ENCODE data around the gene METTL9.

Gene METTL9

DNA sequence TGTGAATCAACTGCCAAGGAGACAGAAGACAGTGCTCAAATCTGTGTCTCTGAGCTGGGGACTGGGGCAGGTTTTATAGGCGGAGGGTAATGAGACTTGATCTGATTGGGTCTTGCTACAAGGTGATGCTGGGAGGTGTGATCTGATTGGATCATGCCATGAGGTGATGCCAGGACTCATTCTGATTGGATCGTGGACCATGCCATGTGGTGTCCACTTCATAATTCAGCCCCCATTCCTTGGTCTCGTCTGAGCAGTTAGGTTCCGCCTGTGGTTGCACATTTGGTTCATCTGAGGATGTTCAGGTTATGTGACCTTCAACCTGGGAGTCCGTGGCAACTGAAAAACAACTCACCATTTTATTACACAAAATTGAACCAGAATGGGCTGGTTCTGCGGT lies 105.4 kb downstream of the METTL9 start:
- Histone ChIP-seq H3K27me3 (ENCODE audit: low read depth, low read length) (peaks cover 20% of the 10 kb centered on the region), H3K4me2 (ENCODE audit: low read length) (no peak overlapping the region), H3K9ac (ENCODE audit: low read length) (no peak overlapping the region), H3K36me3 (replicated peaks; ENCODE audit: low read depth, low read length) (no peaks in the 10 kb centered on the region), H2AFZ (ENCODE audit: low read depth, low read length) (no peak overlapping the region), H3K4me1 (ENCODE audit: low read length) (peaks cover 25% of the 10 kb centered on the region), H4K20me1 (ENCODE audit: insufficient read depth, low read length) (no peaks in the 10 kb centered on the region), H3K79me2 (ENCODE audit: low read length) (no peaks in the 10 kb centered on the region), H3K4me3 (ENCODE audit: low read length) (no peak overlapping the region), H3K9me3 (ENCODE audit: insufficient read depth, low read length) (no peaks in the 10 kb centered on the region), H3K27ac (ENCODE audit: low read length) (no peak overlapping the region)
- no peak for TF ChIP-seq EZH2phosphoT487 (IDR thresholded peaks at IDR 0.05; ENCODE audit: low read depth)
- TF ChIP-seq, protein P1, sequence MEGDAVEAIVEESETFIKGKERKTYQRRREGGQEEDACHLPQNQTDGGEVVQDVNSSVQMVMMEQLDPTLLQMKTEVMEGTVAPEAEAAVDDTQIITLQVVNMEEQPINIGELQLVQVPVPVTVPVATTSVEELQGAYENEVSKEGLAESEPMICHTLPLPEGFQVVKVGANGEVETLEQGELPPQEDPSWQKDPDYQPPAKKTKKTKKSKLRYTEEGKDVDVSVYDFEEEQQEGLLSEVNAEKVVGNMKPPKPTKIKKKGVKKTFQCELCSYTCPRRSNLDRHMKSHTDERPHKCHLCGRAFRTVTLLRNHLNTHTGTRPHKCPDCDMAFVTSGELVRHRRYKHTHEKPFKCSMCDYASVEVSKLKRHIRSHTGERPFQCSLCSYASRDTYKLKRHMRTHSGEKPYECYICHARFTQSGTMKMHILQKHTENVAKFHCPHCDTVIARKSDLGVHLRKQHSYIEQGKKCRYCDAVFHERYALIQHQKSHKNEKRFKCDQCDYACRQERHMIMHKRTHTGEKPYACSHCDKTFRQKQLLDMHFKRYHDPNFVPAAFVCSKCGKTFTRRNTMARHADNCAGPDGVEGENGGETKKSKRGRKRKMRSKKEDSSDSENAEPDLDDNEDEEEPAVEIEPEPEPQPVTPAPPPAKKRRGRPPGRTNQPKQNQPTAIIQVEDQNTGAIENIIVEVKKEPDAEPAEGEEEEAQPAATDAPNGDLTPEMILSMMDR (IDR thresholded peaks at IDR 0.05; ENCODE audit: low read depth, low read length): no peak
